Dendritic cell treated with granulocyte-macrophage colony-stimulating factor and Interleukin-4, amounts not matched to agents 40 ng/mL and 50 ng/mL, for 4 days (primary cell): ENCODE results near the gene MMP2.

Source experiments
- H3K27ac Mint-ChIP-seq: one replicate; pipeline ENCODE4 v1.8.0; 2022; ENCODE audit warnings: mild to moderate bottlenecking, mixed read lengths
- H3K27me3 Mint-ChIP-seq: one replicate; pipeline ENCODE4 v1.8.0; 2022; ENCODE audit warnings: mild to moderate bottlenecking, mixed read lengths
- H3K36me3 Mint-ChIP-seq: one replicate; pipeline ENCODE4 v1.8.0; 2022; ENCODE audit warnings: low read depth, mixed read lengths
- H3K4me1 Mint-ChIP-seq: one replicate; pipeline ENCODE4 v1.8.0; 2022; ENCODE audit warnings: low read depth, mixed read lengths
- H3K4me3 Mint-ChIP-seq: one replicate; pipeline ENCODE4 v1.8.0; 2022; ENCODE audit warnings: mild to moderate bottlenecking, moderate library complexity, mixed read lengths
- H3K9me3 Mint-ChIP-seq: one replicate; pipeline ENCODE4 v1.8.0; 2022; ENCODE audit warnings: mixed read lengths
- intact Hi-C: fragments of 100-400 bp; cut with micrococcal nuclease; formaldehyde crosslinking; loops from one replicate; pipeline ENCODE4 v1.15.0; 2022

Gene MMP2

DNA sequence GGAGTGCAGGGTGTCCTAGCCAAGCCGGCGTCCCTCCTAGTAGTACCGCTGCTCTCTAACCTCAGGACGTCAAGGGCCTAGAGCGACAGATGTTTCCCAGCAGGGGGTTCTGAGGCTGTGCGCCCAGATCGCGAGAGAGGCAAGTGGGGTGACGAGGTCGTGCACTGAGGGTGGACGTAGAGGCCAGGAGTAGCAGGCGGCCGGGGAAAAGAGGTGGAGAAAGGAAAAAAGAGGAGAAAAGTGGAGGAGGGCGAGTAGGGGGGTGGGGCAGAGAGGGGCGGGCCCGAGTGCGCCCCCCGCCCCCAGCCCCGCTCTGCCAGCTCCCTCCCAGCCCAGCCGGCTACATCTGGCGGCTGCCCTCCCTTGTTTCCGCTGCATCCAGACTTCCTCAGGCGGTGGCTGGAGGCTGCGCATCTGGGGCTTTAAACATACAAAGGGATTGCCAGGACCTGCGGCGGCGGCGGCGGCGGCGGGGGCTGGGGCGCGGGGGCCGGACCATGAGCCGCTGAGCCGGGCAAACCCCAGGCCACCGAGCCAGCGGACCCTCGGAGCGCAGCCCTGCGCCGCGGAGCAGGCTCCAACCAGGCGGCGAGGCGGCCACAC lies at the start of gene MMP2:
TSS of gene MMP2 (plus strand) at position 372 of the 603 bp plus-strand sequence. CDS start 282 bp downstream, outside the sequence.
- Mint-ChIP-seq H3K9me3 (no peaks in the 10 kb centered on the region), H3K27me3 (peaks cover 42% of the 10 kb centered on the region), H3K27ac (no peak within 1 kb of the TSS), H3K4me3 (peak within 1 kb of the TSS; percentile 2), H3K4me1 (peaks cover 20% of the 10 kb centered on the region), H3K36me3 (no peaks in the 10 kb centered on the region)
- intact Hi-C loops = no loop called here

DNA sequence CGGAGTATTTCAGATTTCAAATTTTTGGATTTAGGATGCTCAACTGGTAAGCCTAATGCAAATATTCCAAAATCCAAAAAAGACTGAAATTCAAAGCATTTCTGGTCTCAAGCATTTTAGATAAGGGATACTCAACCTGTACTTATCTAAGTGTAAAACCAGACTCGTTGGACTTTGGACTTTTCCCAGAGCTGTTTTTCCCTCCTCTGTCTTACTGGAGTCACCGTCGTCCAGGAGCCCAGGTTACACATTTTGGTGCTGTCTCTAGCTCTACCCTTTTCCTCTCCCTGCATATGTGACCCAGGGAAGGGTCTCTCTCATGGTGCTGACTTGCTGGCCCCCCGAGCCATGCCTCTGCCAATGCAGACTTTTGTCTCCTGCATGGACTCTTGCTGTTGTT lies 46.0 kb upstream of the MMP2 start:
- Mint-ChIP-seq H3K27me3 (peaks cover 7% of the 10 kb centered on the region), H3K36me3 (no peaks in the 10 kb centered on the region), H3K4me1 (peaks cover 26% of the 10 kb centered on the region), H3K9me3 (no peaks in the 10 kb centered on the region), H3K4me3 (no peak overlapping the region), H3K27ac (no peak overlapping the region)
- intact Hi-C loops = no loop called here

DNA sequence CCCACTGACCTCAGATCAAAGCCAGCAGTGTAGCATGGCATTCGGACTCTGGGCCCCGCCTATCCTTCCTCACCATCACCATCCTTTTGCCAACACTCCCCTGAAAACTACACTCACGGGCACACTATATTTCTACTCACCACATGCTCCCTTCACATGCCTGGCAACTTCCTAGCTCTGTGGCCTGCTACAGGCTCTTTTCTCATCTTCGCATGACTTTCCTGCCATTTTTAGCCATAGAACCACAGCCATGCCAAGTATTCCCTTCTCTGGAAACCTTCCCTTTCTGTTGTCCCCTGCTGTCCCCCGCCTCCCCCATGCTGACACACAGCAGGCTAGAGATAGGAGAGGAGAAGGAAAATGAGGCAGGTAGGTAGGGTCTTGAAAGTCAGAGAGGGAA lies 45.5 kb upstream of the MMP2 start:
- no peaks in the 10 kb centered on the region for H3K9me3 Mint-ChIP-seq
- H3K27me3 Mint-ChIP-seq = peaks cover 7% of the 10 kb centered on the region
- no peaks in the 10 kb centered on the region for H3K36me3 Mint-ChIP-seq
- intact Hi-C loops = no loop called here
- peaks cover 31% of the 10 kb centered on the region for H3K4me1 Mint-ChIP-seq
- H3K27ac Mint-ChIP-seq = no peak overlapping the region
- no peak overlapping the region for H3K4me3 Mint-ChIP-seq

- H3K9me3 Mint-ChIP-seq = no peaks in the 10 kb centered on the region
- peaks cover 32% of the 10 kb centered on the region for H3K4me1 Mint-ChIP-seq
- peaks cover 7% of the 10 kb centered on the region for H3K27me3 Mint-ChIP-seq
- no peak overlapping the region for H3K4me3 Mint-ChIP-seq
- no peaks in the 10 kb centered on the region for H3K36me3 Mint-ChIP-seq
- H3K27ac Mint-ChIP-seq = no peak overlapping the region
- intact Hi-C loops = no loop called here
These were observed 45.0 kb upstream of the MMP2 start for GRCh38 chr16:55434000-55434399.

DNA sequence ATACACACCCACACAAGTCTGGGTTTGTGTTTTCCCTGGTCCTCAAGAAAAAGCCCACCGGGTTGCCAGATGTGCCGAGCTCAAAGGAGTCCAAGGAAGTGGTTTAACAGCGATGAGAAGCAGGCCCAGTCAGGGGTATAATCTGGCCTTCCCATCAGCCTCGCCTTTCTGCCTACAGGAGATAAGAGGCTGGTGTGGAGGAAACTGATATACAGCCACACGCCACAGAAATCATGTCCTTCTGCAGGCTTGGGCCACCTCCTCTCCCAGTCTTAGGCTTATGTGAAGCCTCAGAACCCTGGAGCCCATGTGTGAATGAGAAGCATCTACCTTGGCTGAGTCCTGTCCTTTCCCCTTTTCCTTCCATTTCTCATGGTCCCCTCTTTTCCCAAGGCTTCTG lies 43.6 kb upstream of the MMP2 start:
- intact Hi-C loops = no loop called here
- H3K9me3 Mint-ChIP-seq = no peaks in the 10 kb centered on the region
- H3K36me3 Mint-ChIP-seq = no peaks in the 10 kb centered on the region
- no peak overlapping the region for H3K27ac Mint-ChIP-seq
- no peak overlapping the region for H3K4me3 Mint-ChIP-seq
- peaks cover 7% of the 10 kb centered on the region for H3K27me3 Mint-ChIP-seq
- H3K4me1 Mint-ChIP-seq = peaks cover 45% of the 10 kb centered on the region

- no peak overlapping the region for H3K27ac Mint-ChIP-seq
- peaks cover 48% of the 10 kb centered on the region for H3K4me1 Mint-ChIP-seq
- H3K27me3 Mint-ChIP-seq = peaks cover 7% of the 10 kb centered on the region
- H3K4me3 Mint-ChIP-seq = no peak overlapping the region
- no peaks in the 10 kb centered on the region for H3K36me3 Mint-ChIP-seq
- H3K9me3 Mint-ChIP-seq = no peaks in the 10 kb centered on the region
- intact Hi-C loops = no loop called here
These were observed 42.4 kb upstream of the MMP2 start for GRCh38 chr16:55436587-55436986.

GRCh38 chr16:55437625-55438024 lies 41.4 kb upstream of the MMP2 start:
- H3K36me3 Mint-ChIP-seq = no peaks in the 10 kb centered on the region
- H3K4me3 Mint-ChIP-seq = no peak overlapping the region
- no peak overlapping the region for H3K27ac Mint-ChIP-seq
- no peaks in the 10 kb centered on the region for H3K9me3 Mint-ChIP-seq
- H3K27me3 Mint-ChIP-seq = peaks cover 7% of the 10 kb centered on the region
- intact Hi-C loops = no loop called here
- peaks cover 48% of the 10 kb centered on the region for H3K4me1 Mint-ChIP-seq

DNA sequence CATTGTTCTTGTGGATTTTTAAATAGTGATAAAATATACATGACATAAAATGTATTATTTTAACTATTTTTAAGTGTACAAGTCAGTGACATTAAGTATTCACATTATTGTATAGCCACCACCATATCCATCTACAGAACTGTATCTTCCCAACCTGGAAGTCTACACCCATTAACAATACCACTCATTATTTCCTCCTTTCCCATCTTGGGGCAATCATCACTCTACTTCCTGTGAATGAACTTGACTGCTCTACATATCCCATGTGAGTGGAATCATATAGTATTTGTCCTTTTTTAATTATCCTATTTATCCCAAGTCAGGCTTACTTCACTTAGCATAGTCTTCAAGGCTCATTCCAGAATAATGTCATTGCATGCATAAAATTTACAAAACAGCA lies 40.7 kb upstream of the MMP2 start:
- Mint-ChIP-seq H3K27ac (no peak overlapping the region), H3K4me1 (peaks cover 54% of the 10 kb centered on the region), H3K4me3 (no peak overlapping the region), H3K36me3 (no peaks in the 10 kb centered on the region), H3K9me3 (no peaks in the 10 kb centered on the region), H3K27me3 (peaks cover 7% of the 10 kb centered on the region)
- intact Hi-C loops = no loop called here

DNA sequence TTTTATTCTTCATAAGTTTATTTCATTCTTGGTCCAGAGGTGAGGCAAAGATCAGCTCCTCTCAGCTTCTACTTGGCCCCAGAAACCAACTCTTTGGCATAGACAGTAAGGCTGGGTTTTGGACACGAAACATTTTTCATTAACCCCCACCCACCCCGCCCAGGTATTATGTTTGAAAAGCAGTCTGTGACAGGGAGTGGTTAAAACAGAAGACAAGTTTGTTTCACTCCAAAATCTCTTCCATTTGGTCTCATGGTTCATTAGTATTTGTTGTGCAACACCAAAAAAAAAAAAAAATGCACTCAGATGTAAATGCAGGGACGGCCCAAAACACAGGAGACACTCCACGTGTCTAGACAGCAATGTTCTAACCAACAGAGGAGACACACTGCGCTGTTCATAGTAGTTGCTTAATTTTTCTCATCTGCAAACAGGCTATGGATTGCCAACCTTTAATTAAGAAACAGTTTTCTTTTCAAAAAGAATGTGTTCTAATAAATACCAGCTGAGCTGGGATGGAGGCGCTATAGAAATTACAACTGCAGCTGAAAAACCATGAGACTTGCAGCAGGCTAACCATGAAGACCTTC lies 39.8 kb upstream of the MMP2 start:
- Mint-ChIP-seq H3K27me3 (peaks cover 7% of the 10 kb centered on the region), H3K27ac (no peak overlapping the region), H3K9me3 (no peaks in the 10 kb centered on the region), H3K4me3 (no peak overlapping the region), H3K4me1 (peaks cover 61% of the 10 kb centered on the region), H3K36me3 (no peaks in the 10 kb centered on the region)
- intact Hi-C loops = no loop called here

- Mint-ChIP-seq H3K9me3 (no peaks in the 10 kb centered on the region), H3K4me3 (peak overlapping the region; percentile 1), H3K36me3 (no peaks in the 10 kb centered on the region), H3K4me1 (peaks cover 55% of the 10 kb centered on the region), H3K27ac (peak overlapping the region; percentile 88), H3K27me3 (no peaks in the 10 kb centered on the region)
- intact Hi-C loops = loop anchor here (5.0 kb wide), 1 partner anchor 71 kb away; no protein-coding TSS in a partner anchor
These were observed 35.3 kb upstream of the MMP2 start for GRCh38 chr16:55443434-55444346.

GRCh38 chr16:55444754-55445485 lies 34.1 kb upstream of the MMP2 start:
- Mint-ChIP-seq H3K27me3 (no peaks in the 10 kb centered on the region), H3K4me3 (peak overlapping the region; percentile 62), H3K27ac (peak overlapping the region; percentile 88), H3K4me1 (peaks cover 50% of the 10 kb centered on the region), H3K36me3 (no peaks in the 10 kb centered on the region), H3K9me3 (no peaks in the 10 kb centered on the region)
- intact Hi-C loops = loop anchor here (5.0 kb wide), 1 partner anchor 73 kb away; no protein-coding TSS in a partner anchor

DNA sequence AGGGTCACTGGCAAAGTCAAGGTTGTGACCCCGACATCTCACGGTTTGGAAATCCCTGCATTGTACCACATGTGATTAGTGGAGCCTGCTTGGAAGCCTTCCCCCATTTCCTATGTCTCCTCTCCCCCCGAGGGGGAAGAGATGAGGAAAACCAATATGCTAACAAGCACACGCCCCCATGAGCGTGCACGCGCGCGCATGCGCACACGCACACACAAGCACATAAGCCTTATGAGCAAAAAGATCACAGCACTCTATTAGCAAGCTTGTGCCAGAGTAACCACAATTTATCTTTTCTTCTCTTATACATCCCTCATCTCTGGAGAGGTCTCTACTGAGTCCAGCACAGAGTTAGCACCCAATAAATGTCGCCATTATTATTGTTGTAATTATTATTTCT lies 31.8 kb upstream of the MMP2 start:
- Mint-ChIP-seq H3K27ac (no peak overlapping the region), H3K27me3 (no peaks in the 10 kb centered on the region), H3K4me1 (peaks cover 42% of the 10 kb centered on the region), H3K4me3 (no peak overlapping the region), H3K9me3 (no peaks in the 10 kb centered on the region), H3K36me3 (no peaks in the 10 kb centered on the region)
- intact Hi-C loops = no loop called here

DNA sequence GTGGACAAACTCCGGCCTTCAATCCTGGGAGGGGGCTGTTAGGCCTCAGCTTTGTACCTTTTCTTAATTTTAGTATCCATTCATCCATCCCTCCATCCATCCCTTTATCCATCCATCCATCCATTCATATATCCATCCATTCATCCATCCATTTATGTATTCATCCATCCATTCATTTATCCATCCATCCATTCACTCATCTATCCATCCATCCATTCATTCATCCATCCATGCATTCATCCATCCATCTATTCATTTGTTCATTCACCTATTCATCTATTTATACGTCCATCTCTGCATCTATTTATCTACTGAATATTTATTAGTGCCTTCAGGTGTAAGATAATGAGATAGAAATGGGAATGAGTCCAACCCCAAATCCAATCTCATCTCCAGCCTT lies 26.0 kb upstream of the MMP2 start:
- H3K36me3 Mint-ChIP-seq = no peaks in the 10 kb centered on the region
- no peak overlapping the region for H3K4me3 Mint-ChIP-seq
- peaks cover 10% of the 10 kb centered on the region for H3K4me1 Mint-ChIP-seq
- no peak overlapping the region for H3K27ac Mint-ChIP-seq
- no peaks in the 10 kb centered on the region for H3K9me3 Mint-ChIP-seq
- H3K27me3 Mint-ChIP-seq = no peaks in the 10 kb centered on the region
- intact Hi-C loops = loop anchor here (10.0 kb wide), 1 partner anchor 862 kb away; no protein-coding TSS in a partner anchor
